Bronchus fibroblast of lung (primary cell): ENCODE measurements around the gene TREML4. TPM values are rescaled to one million over a fixed set of nuclear protein-coding genes. Genes with fewer than 3 reads are reported as not detected.

Experiments used
- total RNA-seq: library from RNA; depleted of rRNA; stranded (reverse); fragments of >200 nt; gene quantifications from 2 replicates; pipeline ENCODE4 v1.2.3, GENCODE V29; 2015

The TREML4 gene, protein sequence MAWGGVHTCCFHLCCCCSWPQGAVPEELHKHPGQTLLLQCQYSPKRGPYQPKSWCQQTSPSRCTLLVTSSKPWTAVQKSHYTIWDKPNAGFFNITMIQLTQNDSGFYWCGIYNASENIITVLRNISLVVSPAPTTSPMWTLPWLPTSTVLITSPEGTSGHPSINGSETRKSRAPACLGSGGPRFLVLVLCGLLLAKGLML
- total RNA-seq: not detected in 2 replicates

DNA sequence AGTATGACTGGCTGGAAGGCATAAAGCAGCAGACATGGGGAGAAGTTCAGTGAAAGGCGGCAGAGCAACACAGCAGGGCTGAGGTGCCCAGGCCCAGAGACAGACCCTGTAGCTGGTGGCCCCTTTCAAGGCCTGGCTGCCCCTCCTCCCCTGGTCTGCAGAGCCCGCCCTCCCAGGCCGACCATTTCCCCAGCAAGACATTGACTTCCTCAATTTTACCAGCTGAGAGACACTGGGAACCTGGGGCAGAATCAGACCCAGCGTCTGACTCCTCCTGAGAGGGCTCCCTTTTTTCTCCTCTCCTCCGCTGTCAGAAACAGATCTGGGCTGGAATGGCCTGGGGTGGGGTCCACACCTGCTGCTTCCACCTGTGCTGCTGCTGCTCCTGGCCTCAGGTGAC, at the start of gene TREML4:
Gene TREML4, plus strand, starts transcription at position 254 of the 400 bp plus-strand sequence. Its CDS starts 79 bp downstream, at position 333.

DNA sequence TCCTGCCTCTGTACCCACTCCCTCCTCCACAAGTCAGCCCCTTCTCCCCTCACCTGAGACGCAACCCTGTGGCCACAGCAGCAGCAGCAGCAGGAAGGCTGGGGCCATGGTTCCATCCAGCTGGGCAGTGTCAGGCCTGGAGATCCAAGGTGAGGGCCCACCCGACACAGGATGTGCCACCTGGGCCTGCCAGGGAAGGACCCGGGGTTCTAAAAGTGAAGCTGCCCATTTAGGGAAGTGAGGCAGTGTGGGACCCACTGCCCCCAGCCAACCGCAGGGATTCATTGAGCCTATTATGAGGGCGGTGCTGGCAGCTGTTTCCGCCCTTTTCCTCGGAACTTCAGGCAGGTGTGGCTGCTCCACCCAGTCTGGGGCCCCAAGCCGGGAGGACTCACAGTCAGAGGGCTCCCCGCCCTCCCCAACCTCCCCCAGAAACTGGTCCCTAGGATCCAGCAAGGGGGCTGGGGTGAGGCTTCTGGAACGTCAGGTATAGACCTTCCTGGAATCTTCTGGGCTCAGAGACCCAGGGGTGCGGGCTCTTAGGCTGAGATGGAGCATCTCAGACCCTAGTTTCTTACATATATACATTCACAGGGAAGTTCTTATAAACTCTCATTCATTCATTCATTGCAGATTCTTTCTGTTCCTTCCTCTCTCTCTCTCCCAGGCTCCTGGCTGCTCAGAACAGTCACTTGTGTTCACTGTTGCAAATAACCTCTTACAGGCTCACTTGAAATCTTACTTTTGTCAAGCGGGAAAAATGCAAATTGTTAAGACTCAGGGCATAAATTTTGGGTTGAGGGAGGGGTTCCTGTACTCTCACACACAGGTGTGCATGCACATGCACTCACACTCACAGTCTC, 27.0 kb upstream of the TREML4 start, which contains the start of gene TREML2:
Gene TREML2, minus strand, starts transcription at position 249 of the 863 bp plus-strand sequence. Its CDS starts 141 bp downstream, at position 108.

DNA sequence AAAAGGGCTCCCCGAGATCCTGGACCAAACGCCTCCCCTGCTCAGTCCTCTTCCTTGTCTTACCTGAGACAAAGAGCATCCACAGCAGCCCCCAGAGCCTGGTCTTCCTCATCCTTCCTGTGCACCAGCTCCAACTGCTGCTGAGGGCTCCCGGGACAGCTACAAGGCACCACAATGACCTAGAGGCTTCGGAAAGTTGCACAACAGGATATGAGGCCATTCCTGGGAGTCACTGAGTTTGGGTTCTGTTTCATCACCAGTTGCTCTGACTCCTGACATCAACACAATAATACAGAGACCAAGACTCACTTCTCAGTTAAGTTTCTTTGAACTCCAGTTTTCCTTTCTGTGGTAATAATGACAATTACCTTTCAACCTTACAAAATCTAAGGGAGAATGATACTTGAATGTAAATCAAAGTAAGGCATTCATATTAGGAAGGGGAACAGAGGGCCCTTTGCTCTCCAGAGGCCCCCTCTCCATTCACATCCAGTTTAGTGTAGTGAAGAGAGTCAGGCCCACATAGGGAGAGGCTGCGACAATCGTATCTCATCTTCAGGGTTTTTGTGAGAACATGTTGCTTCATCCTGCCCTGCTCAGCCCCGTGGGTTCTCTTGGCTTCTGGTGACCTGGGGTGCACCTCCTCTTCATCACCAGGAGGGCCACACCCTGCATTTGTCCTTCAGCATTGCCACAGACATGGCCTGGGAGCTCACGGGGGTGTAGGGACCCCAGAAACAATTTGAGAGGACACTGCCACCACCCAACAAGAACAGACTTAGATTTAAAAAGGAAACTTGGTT, 58.6 kb downstream of the TREML4 start, which contains the start of gene TREM1:
Gene TREM1, minus strand, starts transcription at position 139 of the 803 bp plus-strand sequence. Its CDS starts 27 bp downstream, at position 112.

Other genes with a start within 250 kb of the TREML4 start
- gene UNC5CL, start 189.1 kb upstream of the TREML4 start, total RNA-seq: under 0.01 and 0.15 TPM in 2 replicates
- gene TSPO2, start 185.9 kb upstream of the TREML4 start, total RNA-seq: not detected in 2 replicates
- not detected in 2 replicates for gene APOBEC2, start 175.1 kb upstream of the TREML4 start, total RNA-seq
- gene OARD1, start 156.0 kb upstream of the TREML4 start, total RNA-seq: 8.8 and 15.0 TPM in 2 replicates
- 12.6 and 16.1 TPM in 2 replicates for gene NFYA, start 155.4 kb upstream of the TREML4 start, total RNA-seq
- gene TREML1, start 74.0 kb upstream of the TREML4 start, total RNA-seq: not detected in 2 replicates
- not detected in 2 replicates for gene TREM2, start 65.2 kb upstream of the TREML4 start, total RNA-seq
- not detected in 2 replicates for gene TREML2, start 27.2 kb upstream of the TREML4 start, total RNA-seq
- gene TREM1, start 58.3 kb downstream of the TREML4 start, total RNA-seq: 0.15 TPM in 1 of 2 replicates, not detected in the other
- not detected in 2 replicates for gene NCR2, start 107.3 kb downstream of the TREML4 start, total RNA-seq